Measurements from ENCODE around the gene DOCK6.

DOCK6 gene

DNA sequence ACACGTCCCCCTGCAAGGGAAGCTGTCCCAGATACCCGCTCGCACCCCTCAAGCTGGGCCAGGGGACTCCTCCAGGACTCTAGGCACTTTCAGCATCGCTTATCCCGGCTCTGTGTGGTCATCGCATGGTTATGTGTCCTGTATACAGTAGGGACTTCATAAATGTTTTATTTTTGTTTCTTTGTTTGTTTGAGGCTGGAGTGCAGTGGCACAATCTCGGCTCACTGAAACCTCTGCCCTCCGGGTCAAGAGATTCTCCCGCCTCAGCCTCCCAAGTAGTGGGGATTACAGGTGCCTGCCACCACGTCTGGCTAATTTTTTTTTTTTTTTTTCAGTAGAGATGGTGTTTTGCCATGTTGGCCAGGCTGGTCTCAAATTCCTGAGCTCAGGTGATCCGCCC, 15.4 kb downstream of the DOCK6 start:
- DNase-seq, result no peak

DNA sequence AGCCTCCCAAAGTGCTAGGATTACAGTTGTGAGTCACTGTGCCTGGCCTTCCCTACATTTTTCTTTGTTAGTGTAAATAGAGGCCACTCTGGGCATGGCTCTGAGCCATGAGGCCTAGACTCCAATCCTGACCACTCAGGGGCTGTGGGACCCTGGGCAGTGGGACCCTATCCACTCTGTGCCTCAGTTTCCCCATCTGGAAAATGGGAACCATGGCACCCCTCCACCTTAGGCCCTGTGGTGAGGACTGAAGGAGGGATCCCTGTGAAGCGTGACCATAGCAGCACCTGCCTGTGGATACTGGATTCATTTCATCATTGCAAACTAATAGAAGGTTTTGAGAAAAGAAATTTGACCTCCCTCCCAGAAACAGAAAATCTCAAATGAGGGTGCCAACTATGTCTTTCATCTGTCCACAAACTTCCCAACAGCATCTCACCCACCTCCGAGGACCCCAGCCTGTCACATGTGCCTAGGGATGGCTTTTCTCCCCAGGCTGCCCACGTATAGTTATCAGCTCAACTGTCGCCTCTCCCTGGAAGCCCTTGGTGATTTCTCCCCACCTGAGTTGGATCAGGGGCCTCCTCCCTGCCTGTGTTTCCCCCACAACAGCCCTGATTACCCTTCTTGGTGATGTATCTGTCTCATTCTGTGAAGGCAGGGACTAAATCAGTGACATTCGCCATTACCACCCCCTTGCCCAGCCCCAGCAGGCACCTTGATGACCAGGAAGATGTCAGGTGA, 17.3 kb downstream of the DOCK6 start:
- DNase-seq, result no peak

DNA sequence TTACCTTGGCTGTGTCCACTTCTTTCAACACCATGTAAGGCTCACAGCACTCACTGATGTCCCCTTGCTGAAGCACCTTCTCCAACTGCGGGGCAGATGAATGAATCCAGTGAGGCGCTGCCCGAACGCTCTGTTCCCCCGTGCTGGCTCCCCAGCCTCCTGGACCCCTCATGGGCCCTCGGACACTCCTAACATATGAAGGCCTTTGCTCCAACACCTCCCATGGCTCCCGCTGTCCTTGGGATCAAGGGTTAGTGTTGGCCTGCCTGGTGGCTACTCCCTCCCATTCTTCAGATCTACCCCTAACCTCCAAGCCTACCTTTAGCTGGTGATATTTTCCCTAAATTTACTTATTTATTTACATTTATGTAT, 18.5 kb downstream of the DOCK6 start:
- no peak for DNase-seq

DNA sequence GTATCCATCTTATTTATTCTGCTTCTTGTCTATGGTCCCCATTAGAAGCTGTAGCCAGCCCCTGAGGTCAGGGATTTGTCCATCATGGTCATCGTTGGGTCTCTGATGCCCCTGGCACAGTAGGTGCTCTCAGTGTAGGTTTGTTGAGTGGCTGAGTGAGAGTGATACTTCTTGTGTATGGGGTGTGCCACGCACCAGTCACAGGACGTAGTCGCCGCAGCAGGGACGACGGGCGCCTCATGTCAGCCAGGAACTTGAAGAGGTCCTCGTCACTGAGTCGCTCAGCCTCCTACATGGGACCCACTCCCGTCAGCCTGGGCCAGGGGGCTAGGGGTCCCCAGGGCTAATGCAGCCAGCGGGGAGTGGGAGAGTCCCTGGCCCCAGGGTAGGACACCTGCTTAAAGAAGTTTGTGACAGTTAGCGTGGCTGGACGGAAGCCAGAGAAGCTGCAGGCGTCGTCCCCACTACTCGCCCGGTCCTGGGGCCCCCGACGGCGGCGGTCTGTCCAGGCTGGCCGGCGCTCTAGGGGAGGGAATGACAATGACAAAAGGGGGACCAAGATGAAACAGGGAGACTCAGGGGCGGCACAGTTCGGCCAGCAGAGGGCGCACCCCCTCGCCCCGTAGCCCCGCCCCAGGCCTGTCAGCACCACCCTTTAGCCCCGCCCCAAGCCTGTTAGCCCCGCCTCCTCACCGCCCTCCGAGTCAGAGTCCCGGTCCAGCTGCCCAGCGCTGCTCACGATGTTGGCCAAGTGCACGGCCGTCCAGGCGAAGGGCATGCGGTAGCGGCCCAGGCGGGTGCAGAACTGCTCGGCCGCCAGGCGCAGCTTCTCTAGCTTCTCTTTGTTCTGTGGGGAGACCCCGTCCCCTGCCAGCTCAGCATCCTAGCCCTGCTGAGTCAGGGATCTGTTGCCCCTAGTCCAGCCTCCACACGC, 19.2 kb downstream of the DOCK6 start:
- peak; percentile 75 for DNase-seq

DNA sequence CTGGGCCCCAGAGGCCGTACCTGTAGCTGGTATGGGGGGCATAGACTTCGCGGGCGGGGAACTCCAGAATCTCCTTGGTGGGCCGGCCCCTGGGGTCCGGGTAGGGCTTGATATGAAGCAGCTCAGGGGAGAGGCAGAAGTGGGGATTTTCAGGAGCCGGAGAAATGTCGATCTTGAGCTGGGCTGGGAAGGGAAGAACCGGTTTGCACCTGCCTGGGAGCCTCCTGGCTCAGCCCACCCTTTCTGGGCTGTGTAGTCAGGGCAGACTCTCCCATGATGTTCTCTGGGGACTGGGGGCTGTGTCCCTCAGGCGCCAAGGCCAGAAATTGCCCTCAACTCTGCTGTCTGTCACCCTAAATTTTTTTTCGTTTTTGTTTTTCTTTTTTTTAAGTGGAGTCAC, 20.3 kb downstream of the DOCK6 start:
- no peak for DNase-seq

DNA sequence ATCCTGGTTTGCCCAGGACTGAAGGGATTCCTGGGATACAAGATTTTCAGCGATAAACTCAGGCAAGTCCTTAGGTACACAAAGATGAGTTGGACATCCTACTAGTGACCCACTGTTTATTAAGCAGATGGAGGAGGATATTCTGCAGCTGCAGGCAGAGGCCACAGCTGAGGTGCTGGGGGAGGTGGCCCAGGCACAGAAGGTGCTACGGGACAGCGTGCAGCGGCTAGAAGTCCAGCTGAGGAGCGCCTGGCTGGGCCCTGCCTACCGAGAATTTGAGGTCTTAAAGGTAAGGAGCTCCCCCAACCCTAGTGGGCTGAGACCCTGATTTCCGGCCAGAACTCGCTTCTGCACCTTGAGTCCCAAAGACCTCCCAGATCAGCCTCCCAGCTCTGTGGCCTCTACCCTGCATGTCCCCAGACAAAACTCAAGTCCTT, 22.3 kb downstream of the DOCK6 start:
- no peak for DNase-seq

DNA sequence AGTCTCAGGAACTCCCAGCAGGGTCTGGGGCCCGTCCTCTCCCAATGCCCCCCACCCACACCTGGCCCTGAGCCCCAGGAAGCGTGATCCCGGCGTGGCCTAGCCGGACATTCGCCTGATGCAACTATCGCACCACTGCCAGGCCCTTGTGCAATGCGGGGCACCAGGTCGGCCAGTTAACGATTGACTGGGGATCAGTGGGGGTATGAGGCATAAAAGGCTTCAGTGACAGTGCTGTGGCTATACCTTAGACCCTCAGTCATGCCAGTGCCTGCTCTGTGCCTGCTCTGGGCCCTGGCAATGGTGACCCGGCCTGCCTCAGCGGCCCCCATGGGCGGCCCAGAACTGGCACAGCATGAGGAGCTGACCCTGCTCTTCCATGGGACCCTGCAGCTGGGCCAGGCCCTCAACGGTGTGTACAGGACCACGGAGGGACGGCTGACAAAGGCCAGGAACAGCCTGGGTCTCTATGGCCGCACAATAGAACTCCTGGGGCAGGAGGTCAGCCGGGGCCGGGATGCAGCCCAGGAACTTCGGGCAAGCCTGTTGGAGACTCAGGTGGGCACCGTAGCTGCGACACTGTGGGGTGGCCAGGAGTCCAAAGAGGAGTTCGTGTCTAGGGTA, 22.8 kb downstream of the DOCK6 start, which contains the start of gene ANGPTL8:
Gene ANGPTL8 (plus strand): TSS at position 243 of the 624 bp plus-strand sequence. CDS start 19 bp downstream, at position 262.
- no peak for DNase-seq

DNA sequence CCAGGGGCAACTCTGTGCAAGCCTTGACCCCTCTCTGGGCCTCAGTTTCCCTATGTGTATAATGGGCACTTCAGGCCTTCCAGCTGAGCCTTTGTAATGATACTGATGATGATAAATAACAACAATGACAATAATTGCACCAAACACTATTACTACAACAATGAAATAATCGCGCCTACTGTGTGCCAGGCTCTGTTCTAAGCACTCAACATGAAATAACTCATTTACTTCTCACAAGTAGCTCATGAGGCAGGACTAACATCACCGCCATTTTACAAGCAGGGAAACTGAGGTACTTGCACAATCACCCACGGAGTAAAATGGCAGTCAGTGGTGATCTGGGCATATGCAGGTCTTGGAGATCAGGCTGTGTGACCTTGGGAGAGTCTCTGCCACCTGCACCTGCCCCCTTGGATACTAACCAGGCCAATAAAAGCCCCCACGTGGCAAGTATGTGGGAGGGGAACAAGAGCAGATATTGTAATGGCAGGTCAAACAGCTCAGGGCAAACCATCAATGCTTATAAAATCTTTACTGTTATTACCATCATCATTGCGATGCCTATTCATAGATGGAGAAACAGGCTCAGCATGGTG, 23.4 kb downstream of the DOCK6 start:
- no peak for DNase-seq

DNA sequence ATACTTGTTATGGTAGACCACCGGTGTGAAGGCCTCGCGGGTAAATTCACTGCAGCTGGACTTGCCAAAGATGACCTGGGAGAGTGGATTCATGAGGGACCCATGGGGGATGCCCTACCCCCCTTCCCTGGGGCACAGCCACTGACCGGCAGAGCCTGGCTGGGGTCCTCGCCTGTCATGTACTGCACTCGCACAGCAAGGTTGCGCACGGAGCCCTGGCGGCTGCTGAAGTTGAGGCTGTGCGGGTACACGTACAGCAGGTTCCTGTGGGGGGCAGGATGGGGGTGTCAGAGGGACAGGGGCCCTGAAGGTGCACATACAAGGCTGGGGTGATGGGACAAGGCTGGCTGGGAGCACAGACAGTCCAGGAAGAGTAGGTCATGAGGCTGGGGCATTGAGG, 24.3 kb downstream of the DOCK6 start:
- no peak for DNase-seq

DNA sequence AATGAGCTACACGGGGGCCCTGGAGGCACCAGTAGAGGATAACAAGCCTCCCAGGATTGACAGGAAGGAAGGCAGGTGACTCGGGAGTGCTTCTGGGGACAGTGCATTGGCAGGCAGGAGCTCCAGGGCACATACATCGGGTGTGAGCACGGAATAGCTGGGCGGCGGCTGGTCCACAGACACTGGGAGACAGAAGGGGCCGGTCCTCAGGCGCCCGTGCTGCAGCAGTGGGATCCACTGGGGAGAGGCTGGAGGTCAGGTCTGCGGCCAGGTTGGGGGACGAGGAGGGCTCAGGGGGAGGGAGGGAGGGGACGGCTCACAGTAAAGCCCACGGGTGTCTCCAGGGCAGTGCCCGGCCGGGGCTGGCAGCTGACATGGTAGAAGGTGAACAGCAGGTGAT, 25.0 kb downstream of the DOCK6 start:
- DNase-seq, result no peak

DNA sequence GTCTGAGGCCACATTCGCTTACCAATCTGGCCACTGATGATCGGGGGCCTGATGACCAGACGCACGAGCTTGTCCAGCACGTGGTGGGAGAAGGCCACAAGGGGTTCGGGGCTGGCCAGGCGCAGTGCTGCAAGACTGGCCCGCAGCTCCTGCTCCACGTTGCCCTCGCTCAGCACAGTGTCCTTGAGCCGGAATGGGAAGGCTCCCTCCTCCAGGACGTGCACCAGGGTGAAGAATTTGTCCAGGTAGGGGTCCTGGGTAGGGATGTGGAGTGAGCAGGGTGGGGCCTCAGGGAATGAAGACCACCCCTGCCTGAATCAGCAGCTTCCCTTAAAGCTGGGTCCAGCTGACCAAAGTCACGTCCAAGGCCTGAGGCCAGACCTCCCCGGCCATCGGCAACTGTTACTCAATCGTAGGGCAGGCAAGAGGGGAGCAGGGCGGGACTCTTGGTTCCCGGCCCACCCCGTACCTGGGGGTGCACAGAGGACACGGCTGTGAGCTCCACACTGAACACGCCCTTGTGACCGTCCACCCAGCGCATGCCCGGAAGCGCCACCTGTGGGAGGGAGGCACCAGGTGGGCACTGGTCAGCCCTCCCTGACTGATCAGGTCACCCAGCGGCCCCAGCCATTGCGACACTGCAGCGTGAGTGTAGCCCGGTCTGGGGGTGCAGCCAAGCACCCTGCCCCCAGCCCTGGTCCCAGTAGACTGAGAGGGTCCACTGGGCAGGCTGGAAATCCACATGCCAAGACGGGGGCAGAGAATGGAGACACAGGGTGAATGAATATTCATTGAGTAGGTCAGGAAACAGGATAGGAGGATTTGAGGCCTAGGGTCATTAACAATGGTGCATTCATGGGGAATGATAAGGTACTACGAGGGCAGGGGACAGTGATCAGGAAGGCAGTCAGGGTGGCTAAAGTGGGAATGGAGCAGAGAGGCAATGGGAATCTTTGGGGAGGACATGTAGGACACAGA, 25.7 kb downstream of the DOCK6 start:
- DNase-seq, result no peak

DNA sequence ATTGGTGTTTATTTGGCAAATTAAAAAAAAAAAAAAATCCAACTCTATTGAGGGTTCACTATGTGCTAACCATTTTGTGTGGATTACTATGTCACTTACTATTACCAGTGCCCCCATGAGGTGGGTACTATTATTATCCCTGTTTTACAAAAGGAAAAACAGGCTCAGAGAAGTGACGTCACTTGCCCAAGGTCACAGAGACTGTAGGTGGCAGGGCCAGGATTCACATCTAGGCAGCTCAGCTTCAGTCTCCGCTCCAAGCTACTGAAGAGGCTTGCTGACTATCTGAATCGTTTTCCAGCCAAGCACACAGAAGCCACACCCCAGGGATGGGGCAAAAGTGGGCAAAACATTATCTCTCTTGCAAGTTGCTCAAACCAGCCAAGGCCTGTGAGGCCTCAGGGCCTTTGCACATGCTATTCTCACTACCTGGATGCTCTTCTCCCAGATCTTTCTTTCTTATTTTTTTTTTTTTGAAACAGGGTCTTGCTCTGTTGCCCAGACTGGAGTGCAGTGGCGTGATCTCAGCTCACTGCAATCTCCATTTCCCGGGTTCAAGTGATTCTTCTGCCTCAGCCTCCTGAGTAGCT, 27.7 kb downstream of the DOCK6 start:
- DNase-seq, result no peak

DNA sequence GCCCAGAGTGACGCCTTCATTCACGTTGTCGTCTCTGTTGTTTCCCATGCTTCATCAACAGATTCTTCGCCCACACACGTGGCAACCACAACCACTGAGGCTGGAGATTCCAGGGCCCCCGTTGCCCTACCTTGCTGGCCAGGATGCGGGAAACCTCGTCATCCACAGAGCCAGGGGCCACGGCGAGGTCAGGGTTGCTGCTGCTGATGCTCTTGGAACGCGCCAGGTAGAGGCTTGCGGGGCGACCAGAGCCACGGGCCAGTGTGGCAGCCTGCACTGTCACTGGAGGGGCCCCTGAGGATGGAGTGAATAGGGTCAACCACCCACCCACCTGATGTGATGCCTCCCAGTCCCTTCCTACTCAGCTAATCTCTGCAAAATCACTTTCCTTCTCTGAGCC, 29.3 kb downstream of the DOCK6 start:
- no peak for DNase-seq

DNA sequence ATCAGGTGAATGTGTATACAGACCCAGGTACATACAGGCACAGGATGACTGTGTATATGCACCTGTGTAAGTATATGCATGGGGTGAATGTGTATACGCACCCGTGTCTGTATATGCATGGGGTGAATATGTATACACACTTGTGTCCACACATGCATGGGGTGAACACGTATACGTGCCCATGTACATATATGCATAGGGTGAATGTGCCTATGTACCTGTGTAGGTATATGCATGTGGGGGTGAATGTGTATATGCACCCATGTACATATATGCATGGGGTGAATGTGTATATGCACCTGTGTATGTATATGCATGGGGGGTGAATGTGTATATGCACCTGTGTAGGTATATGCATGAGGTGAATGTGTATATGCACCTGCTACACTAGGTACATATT, 29.8 kb downstream of the DOCK6 start:
- no peak for DNase-seq

DNA sequence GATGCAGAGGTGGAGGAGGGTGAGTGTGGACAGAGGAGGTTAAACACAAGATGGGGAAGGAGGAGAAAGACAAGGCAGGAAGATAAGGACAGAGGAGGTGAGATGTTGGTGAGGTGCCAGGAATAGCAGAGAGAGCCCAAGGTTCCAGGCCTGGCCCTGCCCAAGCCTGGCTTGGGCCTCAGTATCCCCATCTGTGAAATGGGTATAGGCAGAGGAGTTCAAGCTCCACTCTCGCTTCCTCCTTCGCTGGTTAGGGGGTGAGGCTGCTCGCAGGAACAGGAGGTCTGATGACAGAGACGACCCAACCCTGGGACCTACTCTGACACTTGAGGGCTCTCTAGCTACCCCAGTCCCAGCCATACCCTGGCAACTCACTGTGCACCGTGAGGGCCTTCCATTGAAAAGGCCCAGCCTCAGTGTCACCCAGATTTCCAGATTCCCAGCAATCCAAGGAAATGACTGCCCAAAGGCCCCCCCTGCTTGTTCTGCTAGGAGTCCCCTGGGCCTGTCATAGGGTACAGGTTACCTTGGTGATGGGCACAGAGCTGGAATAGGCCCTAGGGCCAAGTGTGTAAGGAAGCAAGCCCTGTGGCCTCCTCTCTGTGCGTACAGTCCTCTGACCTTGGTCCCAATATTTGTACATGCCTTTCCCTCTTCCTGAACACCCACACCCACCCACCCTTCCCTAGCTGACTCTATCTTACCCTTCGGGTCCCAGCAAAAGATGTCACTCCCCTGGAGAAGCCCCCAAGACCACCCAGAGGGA, 31.5 kb downstream of the DOCK6 start:
- no peak for DNase-seq

DNA sequence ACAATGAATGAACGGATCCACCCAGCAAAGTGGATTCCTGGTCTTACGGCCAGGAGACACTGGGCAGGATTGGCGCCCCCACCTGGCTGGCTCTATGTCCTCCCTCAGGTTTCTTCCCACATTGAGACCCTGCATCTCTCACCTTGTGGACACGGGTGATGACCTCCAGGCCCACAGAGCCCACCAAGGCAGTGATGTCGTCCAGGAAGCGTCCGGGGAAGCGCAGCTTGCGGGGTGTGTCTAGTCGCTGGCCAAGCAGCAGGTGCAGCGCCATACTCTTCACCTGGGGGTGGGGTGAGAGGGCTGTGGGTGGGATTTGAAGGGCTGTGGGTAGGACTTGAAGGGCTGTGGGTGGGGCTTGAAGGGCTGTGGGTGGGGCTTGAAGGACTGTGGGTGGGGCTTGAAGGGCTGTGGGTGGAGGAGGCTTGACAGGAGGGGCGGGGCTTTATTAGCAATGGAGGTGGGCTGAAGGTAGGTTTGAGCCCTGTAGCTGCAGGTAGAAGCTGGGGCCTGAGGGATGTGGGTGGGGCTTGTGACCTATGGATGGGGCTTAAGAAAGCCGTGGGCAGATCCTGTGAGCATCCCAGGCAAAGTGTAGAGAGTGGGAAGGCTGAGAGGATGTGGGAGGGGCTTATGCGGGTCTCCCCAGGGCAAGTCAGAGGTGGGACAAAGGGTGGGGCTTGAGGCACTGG, 35.0 kb downstream of the DOCK6 start:
- no peak for DNase-seq

DNA sequence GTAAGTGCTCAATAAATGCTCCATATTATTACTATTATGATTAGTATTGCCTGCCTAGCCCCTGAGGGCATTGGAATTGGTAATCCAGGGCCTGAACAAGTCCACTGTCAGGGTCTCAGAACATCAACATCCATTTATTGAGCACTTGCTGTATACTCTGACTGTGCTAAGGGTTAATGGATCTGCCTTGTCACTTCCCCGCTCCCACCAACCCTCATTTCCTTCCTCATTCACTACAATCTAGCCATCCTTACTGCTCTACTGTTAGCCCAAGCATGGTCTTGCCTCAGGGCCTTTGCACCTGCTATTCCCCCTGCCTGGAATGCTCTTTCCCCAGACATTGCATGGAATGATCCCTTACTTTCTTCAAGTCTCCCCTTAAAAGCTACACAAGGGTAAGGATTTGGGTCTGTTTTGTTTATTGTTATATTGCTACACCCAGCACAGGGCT, 35.6 kb downstream of the DOCK6 start:
- DNase-seq, result no peak

DNA sequence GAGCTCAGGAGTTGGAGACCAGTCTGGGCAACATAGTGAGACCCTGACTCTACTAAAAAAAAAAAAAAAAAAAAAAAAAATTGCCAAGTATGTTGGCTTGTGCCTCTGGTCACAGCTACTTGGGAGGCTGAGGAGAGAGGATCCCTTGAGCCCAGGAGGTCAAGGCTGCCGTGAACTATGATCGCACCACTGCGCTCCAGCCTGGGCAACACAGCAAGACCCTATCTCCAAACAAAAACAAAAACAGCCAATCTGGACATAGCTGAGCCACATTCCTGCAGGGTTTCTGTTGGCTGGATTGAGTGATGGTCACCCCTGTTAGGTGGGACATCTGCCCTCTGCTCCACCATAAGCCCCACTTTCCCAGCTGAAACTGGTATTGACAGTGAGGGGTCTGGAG, 36.5 kb downstream of the DOCK6 start:
- no peak for DNase-seq

DNA sequence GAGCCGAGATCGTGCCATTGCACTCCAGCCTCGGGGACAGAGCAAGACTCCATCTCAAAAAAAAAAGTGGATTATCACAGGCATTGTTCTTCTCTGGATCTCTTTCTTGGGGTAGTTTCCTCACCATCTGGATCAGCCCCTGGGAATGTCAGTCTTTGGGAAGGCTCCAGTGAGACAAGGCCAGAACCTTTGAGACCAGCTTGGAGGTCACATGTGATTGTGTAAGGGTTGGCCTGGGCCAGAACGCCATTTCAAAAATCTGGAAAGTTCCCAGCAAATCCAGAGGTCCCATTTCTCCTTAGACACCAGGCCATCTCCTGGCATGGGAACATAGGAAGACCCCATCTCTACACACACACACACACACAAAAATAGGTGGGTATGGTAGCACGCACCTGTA, 37.2 kb downstream of the DOCK6 start:
- no peak for DNase-seq

DNA sequence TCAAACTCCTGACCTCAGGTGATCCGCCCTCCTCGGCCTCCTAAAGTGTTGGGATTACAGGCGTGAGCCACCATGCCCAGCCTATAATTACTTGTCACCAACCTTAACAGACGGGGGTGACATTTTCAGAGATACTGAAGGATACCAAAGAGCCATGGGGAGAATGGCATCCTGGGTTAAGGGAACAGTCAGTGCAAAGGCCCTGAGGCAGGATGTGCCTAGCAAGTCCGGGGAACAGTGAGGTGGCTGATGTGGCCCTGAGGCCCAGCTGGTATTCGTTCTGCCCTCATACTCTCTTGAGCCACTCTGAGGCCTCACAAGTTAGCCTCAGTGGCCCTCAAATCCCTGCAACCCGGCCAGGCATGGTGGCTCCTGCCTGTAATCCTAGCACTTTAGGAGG, 37.9 kb downstream of the DOCK6 start:
- DNase-seq, result no peak

Measured in effector CD4-positive, alpha-beta T cell (primary cell).